ENCODE data around the gene FBXL2. TPM values are rescaled to one million over a fixed set of nuclear protein-coding genes. Genes with fewer than 3 reads are reported as not detected.

Gene FBXL2
- total RNA-seq, 1 donor from 2014 or later: 21.6 TPM

DNA sequence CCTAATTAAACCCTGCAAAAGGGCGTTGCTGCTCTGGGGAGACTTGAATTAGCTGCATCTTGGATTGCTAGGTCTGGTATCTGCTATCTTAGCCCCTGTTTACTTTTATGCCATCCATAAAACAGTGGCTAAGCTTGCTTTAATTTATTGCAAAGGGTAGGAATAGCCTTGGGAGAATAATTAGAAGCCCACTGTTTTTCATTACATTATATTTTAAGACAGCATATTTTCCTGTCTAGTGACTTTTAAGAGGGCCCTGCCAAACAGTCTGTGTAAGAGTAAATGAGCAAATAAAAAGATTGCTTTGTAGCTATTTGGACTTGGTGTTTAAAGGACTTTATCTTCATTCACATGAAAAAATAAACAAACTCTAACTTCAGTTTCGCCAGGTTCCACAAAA is 41.2 kb upstream of the FBXL2 start:
- peaks cover 7% of the 10 kb centered on the region for H3K27me3 Mint-ChIP-seq
- no peak overlapping the region for H3K4me3 Mint-ChIP-seq
- TF ChIP-seq, protein P1, sequence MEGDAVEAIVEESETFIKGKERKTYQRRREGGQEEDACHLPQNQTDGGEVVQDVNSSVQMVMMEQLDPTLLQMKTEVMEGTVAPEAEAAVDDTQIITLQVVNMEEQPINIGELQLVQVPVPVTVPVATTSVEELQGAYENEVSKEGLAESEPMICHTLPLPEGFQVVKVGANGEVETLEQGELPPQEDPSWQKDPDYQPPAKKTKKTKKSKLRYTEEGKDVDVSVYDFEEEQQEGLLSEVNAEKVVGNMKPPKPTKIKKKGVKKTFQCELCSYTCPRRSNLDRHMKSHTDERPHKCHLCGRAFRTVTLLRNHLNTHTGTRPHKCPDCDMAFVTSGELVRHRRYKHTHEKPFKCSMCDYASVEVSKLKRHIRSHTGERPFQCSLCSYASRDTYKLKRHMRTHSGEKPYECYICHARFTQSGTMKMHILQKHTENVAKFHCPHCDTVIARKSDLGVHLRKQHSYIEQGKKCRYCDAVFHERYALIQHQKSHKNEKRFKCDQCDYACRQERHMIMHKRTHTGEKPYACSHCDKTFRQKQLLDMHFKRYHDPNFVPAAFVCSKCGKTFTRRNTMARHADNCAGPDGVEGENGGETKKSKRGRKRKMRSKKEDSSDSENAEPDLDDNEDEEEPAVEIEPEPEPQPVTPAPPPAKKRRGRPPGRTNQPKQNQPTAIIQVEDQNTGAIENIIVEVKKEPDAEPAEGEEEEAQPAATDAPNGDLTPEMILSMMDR (conservative IDR thresholded peaks at IDR 0.05): no peak
- peaks cover 7% of the 10 kb centered on the region for H3K9me3 Mint-ChIP-seq
- no peak for DNase-seq (ENCODE audit: extremely low spot score, unreplicated experiment)
- H3K36me3 Mint-ChIP-seq: no peaks in the 10 kb centered on the region
- no peak overlapping the region for H3K27ac Mint-ChIP-seq
- H3K4me1 Mint-ChIP-seq (ENCODE audit: unreplicated experiment): peaks cover 4% of the 10 kb centered on the region

GRCh38 chr3:33237439-33237838 is 39.8 kb upstream of the FBXL2 start:
- H3K4me3 Mint-ChIP-seq: no peak overlapping the region
- TF ChIP-seq, protein P1 (conservative IDR thresholded peaks at IDR 0.05): no peak
- H3K36me3 Mint-ChIP-seq: no peaks in the 10 kb centered on the region
- no peak overlapping the region for H3K27ac Mint-ChIP-seq
- H3K27me3 Mint-ChIP-seq: peaks cover 3% of the 10 kb centered on the region
- no peak for DNase-seq (ENCODE audit: extremely low spot score, unreplicated experiment)
- peaks cover 7% of the 10 kb centered on the region for H3K9me3 Mint-ChIP-seq
- H3K4me1 Mint-ChIP-seq (ENCODE audit: unreplicated experiment): no peaks in the 10 kb centered on the region

DNA sequence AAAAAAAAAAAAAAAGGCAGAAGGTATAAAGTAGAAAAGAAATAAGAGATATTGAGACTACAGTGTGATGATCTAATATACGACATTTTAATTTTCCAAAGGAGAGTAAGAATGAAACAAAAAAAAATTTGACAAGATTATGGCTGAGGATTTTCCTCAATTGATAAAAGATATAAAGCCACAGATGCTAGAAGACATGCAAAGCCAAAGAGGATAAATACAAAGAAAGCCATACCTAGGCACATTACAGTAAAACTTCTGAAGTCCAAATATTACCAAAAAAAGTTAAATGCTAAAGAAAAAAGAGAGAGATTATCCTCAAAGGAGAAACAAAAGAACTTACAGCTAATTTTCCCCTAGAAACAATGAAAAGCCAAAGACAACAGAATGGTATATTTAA is 38.3 kb upstream of the FBXL2 start:
- no peak for DNase-seq (ENCODE audit: extremely low spot score, unreplicated experiment)
- H3K4me1 Mint-ChIP-seq (ENCODE audit: unreplicated experiment): no peaks in the 10 kb centered on the region
- H3K27me3 Mint-ChIP-seq: peaks cover 7% of the 10 kb centered on the region
- no peak overlapping the region for H3K4me3 Mint-ChIP-seq
- TF ChIP-seq, protein P1 (conservative IDR thresholded peaks at IDR 0.05): no peak
- no peak overlapping the region for H3K27ac Mint-ChIP-seq
- peaks cover 7% of the 10 kb centered on the region for H3K9me3 Mint-ChIP-seq
- no peaks in the 10 kb centered on the region for H3K36me3 Mint-ChIP-seq

GRCh38 chr3:33240261-33240660 is 37.0 kb upstream of the FBXL2 start:
- DNase-seq (ENCODE audit: extremely low spot score, unreplicated experiment): no peak
- Mint-ChIP-seq H3K4me3 (no peak overlapping the region), H3K4me1 (ENCODE audit: unreplicated experiment) (no peaks in the 10 kb centered on the region), H3K36me3 (no peaks in the 10 kb centered on the region), H3K9me3 (peaks cover 7% of the 10 kb centered on the region), H3K27ac (no peak overlapping the region), H3K27me3 (peaks cover 7% of the 10 kb centered on the region)
- TF ChIP-seq, protein P1 (conservative IDR thresholded peaks at IDR 0.05): no peak

- TF ChIP-seq, protein P1 (conservative IDR thresholded peaks at IDR 0.05): no peak
- no peaks in the 10 kb centered on the region for H3K36me3 Mint-ChIP-seq
- DNase-seq (ENCODE audit: extremely low spot score, unreplicated experiment): no peak
- peaks cover 4% of the 10 kb centered on the region for H3K27me3 Mint-ChIP-seq
- no peak overlapping the region for H3K4me3 Mint-ChIP-seq
- no peak overlapping the region for H3K27ac Mint-ChIP-seq
- no peaks in the 10 kb centered on the region for H3K9me3 Mint-ChIP-seq
- H3K4me1 Mint-ChIP-seq (ENCODE audit: unreplicated experiment): no peaks in the 10 kb centered on the region
These were observed 30.5 kb upstream of the FBXL2 start for GRCh38 chr3:33246786-33247185.

- Mint-ChIP-seq H3K27ac (no peak overlapping the region), H3K4me1 (ENCODE audit: unreplicated experiment) (no peaks in the 10 kb centered on the region), H3K27me3 (peaks cover 3% of the 10 kb centered on the region), H3K9me3 (no peaks in the 10 kb centered on the region), H3K36me3 (no peaks in the 10 kb centered on the region), H3K4me3 (no peak overlapping the region)
- TF ChIP-seq, protein P1 (conservative IDR thresholded peaks at IDR 0.05): no peak
- no peak for DNase-seq (ENCODE audit: extremely low spot score, unreplicated experiment)
These were observed 26.5 kb upstream of the FBXL2 start for GRCh38 chr3:33250712-33251111.
